Progenitor cell of endocrine pancreas (in vitro differentiated cells): Measurements from ENCODE around the gene DAND5. TPM values are rescaled to one million over a fixed set of nuclear protein-coding genes. Genes with fewer than 3 reads are reported as not detected.

Source experiments
- DNase-seq: peaks from one replicate; pipeline ENCODE4 v3.0.0; 2021; ENCODE audit warnings: low spot score; ENCODE audit not compliant: unreplicated experiment
- H3K27ac Mint-ChIP-seq: 2 replicates; pipeline ENCODE4 v1.8.0; 2021; ENCODE audit warnings: mild to moderate bottlenecking, moderate library complexity, mixed read lengths
- H3K27me3 Mint-ChIP-seq: 2 replicates; pipeline ENCODE4 v1.8.0; 2021; ENCODE audit warnings: mixed read lengths
- H3K36me3 Mint-ChIP-seq: 2 replicates; pipeline ENCODE4 v1.8.0; 2022; ENCODE audit warnings: mixed read lengths; ENCODE audit not compliant: insufficient read depth
- H3K4me1 Mint-ChIP-seq: 2 replicates; pipeline ENCODE4 v1.8.0; 2021; ENCODE audit warnings: low read depth, mixed read lengths
- H3K4me3 Mint-ChIP-seq: 2 replicates; pipeline ENCODE4 v1.8.0; 2021; ENCODE audit warnings: low read depth, mild to moderate bottlenecking, moderate library complexity, mixed read lengths
- H3K9me3 Mint-ChIP-seq: 2 replicates; pipeline ENCODE4 v1.8.0; 2021; ENCODE audit warnings: low read depth, mixed read lengths
- CTCF ChIP-seq: fragments of 200-600 bp; sonication (generic); IDR thresholded peaks from one replicate; pipeline ENCODE4 v1.5.0; 2021; ENCODE audit warnings: antibody characterized with exemption, mild to moderate bottlenecking; ENCODE audit not compliant: unreplicated experiment
- total RNA-seq: library from RNA; stranded (reverse); gene quantifications from 2 replicates; pipeline ENCODE4 v1.2.1, GENCODE V29; 2021

DAND5 gene
- total RNA-seq, 1 donor from 2014 or later: not detected

- no peak for DNase-seq
- H3K4me1 Mint-ChIP-seq: peaks cover 7% of the 10 kb centered on the region
These were observed 48.1 kb downstream of the DAND5 start for GRCh38 chr19:13017306-13018034.

GRCh38 chr19:13018035-13018914 is 48.9 kb downstream of the DAND5 start:
- Mint-ChIP-seq H3K4me3 (no peak overlapping the region), H3K27ac (no peak overlapping the region), H3K9me3 (no peaks in the 10 kb centered on the region), H3K4me1 (peaks cover 7% of the 10 kb centered on the region), H3K27me3 (peaks cover 100% of the 10 kb centered on the region), H3K36me3 (no peaks in the 10 kb centered on the region)
- no peak for TF ChIP-seq CTCF
- no peak for DNase-seq

More at GRCh38 chr19:13017306-13018034, 48.1 kb downstream of the DAND5 start:
- Mint-ChIP-seq H3K27ac (no peak overlapping the region), H3K27me3 (peaks cover 100% of the 10 kb centered on the region), H3K9me3 (no peaks in the 10 kb centered on the region), H3K36me3 (no peaks in the 10 kb centered on the region), H3K4me3 (no peak overlapping the region)
- no peak for TF ChIP-seq CTCF

GRCh38 chr19:13019332-13019731 is 50.0 kb downstream of the DAND5 start:
- Mint-ChIP-seq H3K36me3 (no peaks in the 10 kb centered on the region), H3K27me3 (peaks cover 99% of the 10 kb centered on the region), H3K4me1 (peaks cover 7% of the 10 kb centered on the region), H3K9me3 (no peaks in the 10 kb centered on the region), H3K4me3 (no peak overlapping the region), H3K27ac (no peak overlapping the region)
- no peak for TF ChIP-seq CTCF
- no peak for DNase-seq

GRCh38 chr19:13020002-13020414 is 50.6 kb downstream of the DAND5 start:
- no peak overlapping the region for H3K4me3 Mint-ChIP-seq
- H3K4me1 Mint-ChIP-seq: peaks cover 12% of the 10 kb centered on the region
- H3K36me3 Mint-ChIP-seq: no peaks in the 10 kb centered on the region
- no peak for TF ChIP-seq CTCF
- peaks cover 99% of the 10 kb centered on the region for H3K27me3 Mint-ChIP-seq
- no peaks in the 10 kb centered on the region for H3K9me3 Mint-ChIP-seq
- DNase-seq: no peak
- H3K27ac Mint-ChIP-seq: no peak overlapping the region

- H3K4me3 Mint-ChIP-seq: no peak overlapping the region
- peaks cover 22% of the 10 kb centered on the region for H3K4me1 Mint-ChIP-seq
- peaks cover 99% of the 10 kb centered on the region for H3K27me3 Mint-ChIP-seq
- DNase-seq: no peak
- TF ChIP-seq CTCF: no peak
- H3K27ac Mint-ChIP-seq: peak overlapping the region; percentile 33
- H3K9me3 Mint-ChIP-seq: no peaks in the 10 kb centered on the region
- H3K36me3 Mint-ChIP-seq: no peaks in the 10 kb centered on the region
These were observed 52.9 kb downstream of the DAND5 start for GRCh38 chr19:13022111-13022858.
